GM21723 (cell line): ENCODE measurements around the gene RFLNA.
"Not testable (repeated sequence)": the region's sequence is repeated elsewhere in the genome, so short reads cannot be mapped to it uniquely, and the experiment has no call there.

ENCODE experiments used
- ATAC-seq: cut with Tn5 transposase; IDR thresholded peaks from one replicate; pipeline ENCODE4 v1.9.1; 2021; ENCODE audit warnings: mild to moderate bottlenecking, moderate library complexity; ENCODE audit not compliant: unreplicated experiment

RFLNA gene

GRCh38 chr12:124282287-124282686 is 12.6 kb upstream of the RFLNA start:
- ATAC-seq: no peak

DNA sequence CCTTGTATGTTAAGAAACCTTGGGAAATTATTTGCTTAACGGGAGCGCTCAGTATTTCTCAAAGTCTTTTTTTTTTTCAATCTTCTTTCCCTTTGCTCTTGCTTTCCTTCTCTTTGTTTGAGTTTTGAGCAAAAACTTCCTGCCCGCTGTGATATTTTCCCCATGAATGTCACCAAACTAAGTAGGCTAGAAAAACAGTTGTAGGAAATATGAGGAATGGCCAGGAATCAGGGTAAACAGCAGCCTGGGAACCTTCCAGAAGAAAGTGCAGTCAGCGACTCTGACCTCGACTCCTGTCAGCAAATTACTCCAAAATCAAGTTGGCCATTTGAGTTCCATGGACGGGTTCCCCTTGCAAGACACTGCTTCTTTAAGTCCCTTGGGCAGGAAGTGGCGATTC is 11.6 kb upstream of the RFLNA start:
- ATAC-seq: no peak

DNA sequence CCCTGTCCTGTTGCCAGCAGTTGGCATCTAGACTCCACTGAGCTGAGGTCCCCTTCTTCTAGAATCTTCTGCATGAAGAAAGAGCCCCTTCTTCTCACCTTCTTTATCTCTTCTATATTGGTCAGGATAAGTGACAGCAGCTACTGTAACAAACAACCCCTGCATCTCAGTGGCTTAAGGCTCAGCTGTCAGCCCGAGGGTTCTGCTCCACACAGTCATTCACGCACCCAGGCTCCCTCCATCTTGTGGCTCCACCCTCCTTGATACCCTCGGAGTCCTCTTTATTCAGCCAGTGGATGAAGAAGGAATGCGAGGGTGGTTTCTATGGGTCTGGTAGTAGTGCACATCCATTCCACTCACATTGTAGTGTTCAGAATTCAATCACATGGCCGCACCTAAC is 10.5 kb upstream of the RFLNA start:
- no peak for ATAC-seq

DNA sequence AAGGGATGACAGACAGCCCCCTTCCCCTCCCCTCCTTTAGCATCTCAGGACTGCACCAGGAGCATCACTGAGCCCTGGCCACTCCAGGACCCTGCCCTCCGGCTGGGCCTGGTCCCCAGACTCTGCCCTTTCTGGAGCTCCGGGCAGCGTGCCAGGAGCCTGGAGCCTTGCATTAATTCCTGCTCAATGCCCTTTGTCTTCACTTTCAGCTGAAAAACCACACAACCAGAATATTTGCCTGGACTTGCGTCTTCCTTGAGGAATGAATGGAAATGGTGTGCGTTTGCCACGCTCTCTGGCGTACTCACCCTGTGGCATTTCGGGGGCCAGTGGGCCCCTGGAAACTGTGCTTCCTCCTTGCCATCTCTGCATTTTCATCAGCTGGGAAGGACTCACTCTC is 8.5 kb upstream of the RFLNA start:
- ATAC-seq: no peak

GRCh38 chr12:124286971-124287370 is 7.9 kb upstream of the RFLNA start:
- no peak for ATAC-seq

- no peak for ATAC-seq
Observed at GRCh38 chr12:124289634-124290600, 5.0 kb upstream of the RFLNA start.

DNA sequence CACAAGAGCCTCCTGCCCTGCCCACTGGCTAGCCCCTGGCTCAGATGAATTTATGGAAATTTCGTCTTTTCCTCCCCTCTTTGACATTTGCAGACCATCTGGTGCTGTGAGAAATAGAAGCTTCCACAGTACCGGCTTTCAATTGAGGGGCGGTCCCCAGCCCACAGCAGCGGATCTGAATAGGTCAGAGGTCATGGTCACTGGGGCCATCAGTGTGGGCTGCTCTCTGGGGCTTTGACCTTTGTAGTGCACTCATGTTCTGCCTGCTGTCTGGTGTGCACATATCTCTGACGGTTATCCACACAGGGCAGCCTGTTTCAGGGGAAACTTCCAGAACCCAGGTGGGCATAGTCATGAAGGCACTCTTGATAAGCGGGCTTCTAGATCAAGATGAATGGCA is 2.5 kb upstream of the RFLNA start:
- ATAC-seq: no peak

DNA sequence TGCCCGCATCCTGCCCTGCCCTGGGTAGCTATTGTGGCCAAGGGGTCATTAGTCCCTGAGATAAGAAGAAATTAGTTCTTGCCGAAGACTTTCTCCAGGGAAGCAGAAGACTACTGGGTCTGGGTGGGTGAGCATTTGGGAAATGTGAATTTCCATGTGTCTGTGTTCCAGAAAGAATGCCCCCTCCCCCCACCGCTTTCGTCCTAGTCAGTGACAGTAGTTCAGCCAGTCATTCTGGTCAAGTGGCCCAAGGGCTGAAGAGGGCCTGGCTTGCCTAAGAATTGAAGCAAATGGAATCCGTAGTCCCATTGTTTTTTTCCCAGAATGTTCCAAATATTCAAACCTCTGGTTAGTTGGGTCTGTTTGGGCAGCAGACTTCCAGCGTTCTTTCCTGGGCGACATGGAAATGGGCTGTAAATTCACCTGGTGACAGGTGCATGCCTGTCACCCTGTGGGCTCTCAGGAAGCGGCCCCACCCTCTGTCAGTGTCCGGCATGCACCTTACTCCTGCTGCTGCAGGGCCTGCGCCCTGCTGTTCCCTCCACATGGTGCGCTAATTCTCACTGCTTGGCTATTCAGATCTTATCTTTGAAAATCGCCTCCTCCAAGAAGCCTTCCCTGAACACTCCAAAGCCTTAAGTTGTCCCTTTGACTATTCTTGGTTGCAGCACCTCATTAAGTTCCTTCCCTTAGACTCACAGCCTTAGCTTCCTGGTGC is 1.4 kb upstream of the RFLNA start:
- no peak for ATAC-seq

DNA sequence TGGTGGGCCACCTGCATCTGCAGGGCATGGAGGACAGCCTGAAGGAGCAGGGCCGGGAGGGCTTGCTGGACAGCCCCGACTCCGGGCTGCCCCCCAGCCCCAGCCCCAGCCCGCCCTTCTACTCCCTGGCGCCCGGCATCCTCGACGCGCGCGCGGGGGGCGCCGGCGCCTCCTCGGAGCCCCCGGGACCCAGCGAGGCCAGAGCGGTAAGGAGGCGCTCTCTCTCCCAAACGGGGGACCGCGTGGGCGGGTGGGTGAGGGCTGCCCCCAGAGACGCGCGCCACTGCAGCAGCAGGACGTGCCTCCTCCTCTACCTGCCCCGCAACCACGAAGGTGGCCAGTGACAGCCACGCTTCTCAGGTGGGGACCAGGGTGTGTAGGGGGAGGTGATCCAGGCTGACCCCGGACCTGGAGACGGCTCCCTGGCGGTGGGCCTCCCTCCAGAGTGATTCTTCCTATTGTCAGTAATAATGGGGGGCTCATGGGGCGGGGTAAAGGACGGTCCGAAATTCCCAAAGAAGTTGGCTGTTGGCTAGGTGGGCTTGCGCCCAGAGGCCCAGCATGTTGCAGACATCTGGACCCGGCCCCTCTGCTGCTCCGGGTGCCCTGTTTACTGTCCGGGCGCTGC is 652 bp downstream of the RFLNA start:
- ATAC-seq: no peak

GRCh38 chr12:124296295-124296915 is 1.5 kb downstream of the RFLNA start:
- no peak for ATAC-seq

DNA sequence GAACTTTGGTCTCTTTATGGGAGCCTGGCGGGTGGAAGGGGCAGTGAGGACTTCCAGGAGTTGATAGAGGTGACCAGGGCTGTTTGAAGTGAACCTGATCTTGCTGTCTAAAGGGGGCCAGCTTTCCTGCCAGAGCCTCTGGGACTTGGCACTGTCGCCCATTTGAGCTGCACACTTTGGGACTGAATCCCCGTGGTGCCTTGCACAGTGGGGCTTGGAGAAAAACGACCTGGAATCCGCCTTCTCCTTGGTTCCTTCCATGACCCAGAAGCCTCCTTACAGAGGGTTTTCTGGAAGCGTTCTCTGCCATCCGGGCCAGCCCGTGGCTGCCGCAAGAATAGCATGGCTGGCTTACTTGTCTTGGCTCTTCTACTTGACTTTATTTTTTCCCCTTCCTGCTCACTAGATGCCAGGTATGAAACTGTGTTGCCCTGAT is 2.0 kb downstream of the RFLNA start:
- ATAC-seq: no peak

- ATAC-seq: no peak
Observed at GRCh38 chr12:124297389-124297788, 2.5 kb downstream of the RFLNA start.

DNA sequence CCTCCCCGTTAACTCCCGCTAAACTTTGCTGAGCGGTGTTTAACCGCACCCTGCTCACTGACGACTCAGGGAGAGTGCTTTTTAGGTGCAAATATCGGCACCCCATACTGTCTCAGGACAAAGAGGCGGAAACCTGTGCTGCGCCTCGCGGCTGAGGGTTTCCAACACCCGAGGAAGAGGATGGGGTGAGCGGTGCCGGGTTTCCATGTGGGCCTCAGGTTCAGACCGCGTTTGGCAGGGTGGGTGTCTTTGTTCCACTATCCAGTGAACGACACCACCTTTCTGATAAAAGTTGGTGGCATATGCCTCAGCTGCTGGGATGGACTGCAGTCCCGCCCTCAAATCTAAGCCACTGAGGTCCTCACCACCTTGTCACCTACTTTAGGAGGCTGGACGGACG is 3.0 kb downstream of the RFLNA start:
- ATAC-seq: no peak

GRCh38 chr12:124298685-124299410 is 4.0 kb downstream of the RFLNA start:
- ATAC-seq: no peak

DNA sequence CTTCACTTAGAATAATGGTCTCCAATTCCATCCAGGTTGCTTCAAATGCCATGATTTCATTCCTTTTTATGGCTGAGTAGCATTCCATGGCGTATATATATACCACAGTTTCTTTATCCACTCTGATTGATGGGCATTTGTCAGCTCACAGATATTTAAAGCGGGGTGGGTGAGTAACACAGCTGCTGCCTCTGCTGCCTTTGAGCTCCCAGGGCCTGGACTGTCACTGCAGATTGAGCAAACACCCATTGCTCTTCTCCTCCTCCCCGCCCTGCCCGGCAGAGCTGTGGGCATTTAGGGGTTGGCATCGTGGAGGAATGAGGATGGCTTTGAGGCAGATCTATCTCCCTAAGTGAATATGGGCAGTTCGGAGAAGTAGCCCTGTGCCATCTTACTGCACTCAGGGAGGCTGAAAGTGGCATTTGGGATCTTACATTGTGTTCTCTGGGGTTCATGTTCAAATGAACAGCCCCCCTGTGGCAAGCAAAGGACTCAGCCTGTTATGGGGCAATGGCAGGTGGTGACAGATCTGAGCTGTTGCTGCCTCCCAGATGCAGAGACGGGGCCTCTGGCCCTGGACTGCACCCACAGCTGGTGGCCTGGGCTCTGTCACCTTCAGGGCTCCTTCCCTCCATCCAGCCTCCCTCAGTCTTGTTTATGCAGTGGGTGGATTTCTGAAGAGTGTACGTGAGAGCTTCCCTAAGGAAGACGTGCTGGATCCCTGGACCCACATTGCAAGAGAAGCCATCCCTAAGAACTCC is 4.9 kb downstream of the RFLNA start:
- ATAC-seq: no peak

- ATAC-seq: not testable (repeated sequence)
Observed at GRCh38 chr12:124300657-124301056, 5.8 kb downstream of the RFLNA start.

GRCh38 chr12:124301084-124301654 is 6.3 kb downstream of the RFLNA start:
- ATAC-seq: no peak

- no peak for ATAC-seq
Observed at GRCh38 chr12:124302241-124302806, 7.4 kb downstream of the RFLNA start.
